ENCODE results near the gene CITED4. TPM values are rescaled to one million over a fixed set of nuclear protein-coding genes. Genes with fewer than 3 reads are reported as not detected.

The CITED4 gene
- total RNA-seq, 1 experiment from 2014 or later = 9.5 TPM

- Histone ChIP-seq H2BK5ac (ENCODE audit: insufficient read length, low read length) (no peak overlapping the region), H2BK15ac (ENCODE audit: low read depth, low read length) (no peak overlapping the region), H2AFZ (ENCODE audit: low read length) (no peak overlapping the region), H3K56ac (ENCODE audit: insufficient read length, low read depth, low read length) (no peak overlapping the region), H3K14ac (ENCODE audit: insufficient read depth, low read length) (no peak overlapping the region), H2BK12ac (ENCODE audit: insufficient read length, low read depth, low read length) (no peak overlapping the region), H2AK5ac (ENCODE audit: insufficient read length, low read length) (no peak overlapping the region), H4K91ac (ENCODE audit: insufficient read length, low read depth, low read length) (no peak overlapping the region), H4K8ac (replicated peaks; ENCODE audit: insufficient read length, low read depth, low read length) (no peak overlapping the region), H3K4ac (ENCODE audit: low read depth, low read length) (no peak overlapping the region), H3K4me2 (ENCODE audit: insufficient read depth, insufficient read length, low read length) (no peak overlapping the region), H3T11ph (ENCODE audit: low read length) (no peak overlapping the region), H4K5ac (ENCODE audit: insufficient read length, low read depth, low read length) (no peak overlapping the region), H3K9ac (ENCODE audit: extremely low read depth, insufficient read length, low read length) (no peak overlapping the region), H4K20me1 (ENCODE audit: control insufficient read depth, insufficient read depth, insufficient read length) (no peaks in the 10 kb centered on the region), H3K23ac (ENCODE audit: insufficient read length, low read depth, low read length) (no peak overlapping the region), H3K18ac (ENCODE audit: insufficient read length, low read depth, low read length) (no peak overlapping the region), H3K9me3 (ENCODE audit: control insufficient read depth, low read depth, low read length) (no peaks in the 10 kb centered on the region), H2BK20ac (ENCODE audit: low read depth, low read length, poor library complexity, severe bottlenecking) (no peak overlapping the region), H3K4me1 (ENCODE audit: insufficient read depth, low read length) (no peaks in the 10 kb centered on the region; the same call in 1 of the 2 replicates), H3K27ac (ENCODE audit: insufficient read length, low read depth, low read length) (no peak overlapping the region), H2BK120ac (ENCODE audit: low read depth, low read length, poor library complexity, severe bottlenecking) (no peak overlapping the region), H3K79me1 (ENCODE audit: insufficient read depth, low read depth, low read length, poor library complexity, severe bottlenecking) (no peaks in the 10 kb centered on the region), H3K23me2 (ENCODE audit: insufficient read length, low read depth, low read length, poor library complexity, severe bottlenecking) (no peaks in the 10 kb centered on the region), H3K27me3 (ENCODE audit: insufficient read depth, low read length) (no peaks in the 10 kb centered on the region), H3K79me2 (ENCODE audit: insufficient read depth, low read length) (no peaks in the 10 kb centered on the region)
- no peak for DNase-seq
- no peak overlapping the region for H3K4me3 Mint-ChIP-seq
- H3K9me3 Mint-ChIP-seq = peaks cover 12 to 13% of the 10 kb centered on the region in 2 experiments; a peak in 4 of 5 replicates
- H3K4me1 Mint-ChIP-seq = peaks cover 10 to 23% of the 10 kb centered on the region in 2 experiments
- H3K27me3 Mint-ChIP-seq (ENCODE audit: low read depth) = peaks cover 6% of the 10 kb centered on the region
- H3K36me3 Mint-ChIP-seq (ENCODE audit: insufficient read depth in 1 of 3, low read depth in 3 of 3) = peaks cover 0 to 8% (median 0%) of the 10 kb centered on the region in 3 experiments; a peak in 3 of 7 replicates
- WGBS (ENCODE audit: extremely low coverage, insufficient read length, low lambda C conversion rate) = no CpG with 5 or more reads among the region's 1 CpG
- no peak for TF ChIP-seq CTCF (conservative IDR thresholded peaks at IDR 0.05)
- no peak overlapping the region for H3K27ac Mint-ChIP-seq
Measured at GRCh38 chr1:40876891-40877290, 14.7 kb upstream of the CITED4 start.

Data from H9 (cell line).